Transverse colon (tissue), 4 donors: ENCODE results near the gene CTSF.

Source experiments
- EP300 ChIP-seq: sonication (generic); formaldehyde crosslinking; IDR thresholded peaks from one replicate; pipeline ENCODE4 v1.6.1; 2017; ENCODE audit warnings: antibody characterized with exemption, low read depth
- POLR2AphosphoS5 ChIP-seq, 3 donors: sonication (generic); formaldehyde crosslinking; IDR thresholded peaks; one replicate each; pipeline ENCODE4 v1.6.1; 2016; ENCODE audit warnings: antibody characterized with exemption in 3 of 3
- TF ChIP-seq, protein P1 (sequence below), 5 experiments: fragments of 200-600 bp in 3 of 5; fragments of 450-650 bp in 2 of 5; sonication (generic) in 3 of 5; IDR thresholded peaks; 1 replicate in 2 of 5; 2 replicates in 3 of 5; pipeline ENCODE4 v1.5.1; 2016 to 2017; ENCODE audit warnings: antibody characterized with exemption in 5 of 5, inconsistent platforms in 3 of 5, mild to moderate bottlenecking in 2 of 5, moderate library complexity in 1 of 5

DNA sequence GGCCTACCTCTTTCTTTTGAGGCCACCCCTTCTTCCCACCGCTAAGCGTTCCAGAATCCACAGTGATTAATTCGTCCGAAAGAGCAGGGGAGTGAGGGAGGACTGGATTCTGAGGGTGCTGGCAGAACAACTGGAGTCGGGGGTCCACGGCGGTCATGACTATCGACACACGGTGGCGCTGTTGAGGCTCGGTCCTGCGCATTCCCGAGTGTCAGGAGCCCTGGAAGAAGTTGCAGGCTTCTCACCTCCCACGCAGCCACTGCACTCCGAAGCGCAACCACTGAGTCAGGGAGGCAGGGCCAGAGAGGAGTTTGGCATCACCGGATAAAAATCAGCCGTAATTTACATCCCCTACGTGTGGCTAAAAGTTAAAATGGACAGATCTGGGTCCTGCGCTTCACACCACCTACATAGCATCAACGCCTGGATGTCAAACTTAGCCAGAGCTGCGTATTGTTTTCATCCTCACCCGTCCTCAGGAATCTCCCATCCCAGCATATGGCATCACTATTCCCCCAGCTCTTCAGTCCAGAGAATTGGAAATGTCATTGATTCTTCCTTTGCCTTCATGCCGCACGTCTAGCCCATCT is 10.7 kb upstream of the CTSF start:
- TF ChIP-seq EP300 (no peak), POLR2AphosphoS5 (IDR thresholded peaks at IDR 0.05) (no peak)
- TF ChIP-seq, protein P1, sequence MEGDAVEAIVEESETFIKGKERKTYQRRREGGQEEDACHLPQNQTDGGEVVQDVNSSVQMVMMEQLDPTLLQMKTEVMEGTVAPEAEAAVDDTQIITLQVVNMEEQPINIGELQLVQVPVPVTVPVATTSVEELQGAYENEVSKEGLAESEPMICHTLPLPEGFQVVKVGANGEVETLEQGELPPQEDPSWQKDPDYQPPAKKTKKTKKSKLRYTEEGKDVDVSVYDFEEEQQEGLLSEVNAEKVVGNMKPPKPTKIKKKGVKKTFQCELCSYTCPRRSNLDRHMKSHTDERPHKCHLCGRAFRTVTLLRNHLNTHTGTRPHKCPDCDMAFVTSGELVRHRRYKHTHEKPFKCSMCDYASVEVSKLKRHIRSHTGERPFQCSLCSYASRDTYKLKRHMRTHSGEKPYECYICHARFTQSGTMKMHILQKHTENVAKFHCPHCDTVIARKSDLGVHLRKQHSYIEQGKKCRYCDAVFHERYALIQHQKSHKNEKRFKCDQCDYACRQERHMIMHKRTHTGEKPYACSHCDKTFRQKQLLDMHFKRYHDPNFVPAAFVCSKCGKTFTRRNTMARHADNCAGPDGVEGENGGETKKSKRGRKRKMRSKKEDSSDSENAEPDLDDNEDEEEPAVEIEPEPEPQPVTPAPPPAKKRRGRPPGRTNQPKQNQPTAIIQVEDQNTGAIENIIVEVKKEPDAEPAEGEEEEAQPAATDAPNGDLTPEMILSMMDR (IDR thresholded peaks at IDR 0.05), result peak; percentile 78 to 88 (median 86)
